Activated CD4-positive, alpha-beta T cell treated with anti-CD3 and anti-CD28 coated beads, Interleukin-2, amount 50 U/mL, for 24 hours (primary cell): Measurements from ENCODE around the gene MOCS1.

Experiments
- DNase-seq, 2 donors: peaks; one replicate each; pipeline ENCODE4 v3.0.0-alpha.2; 2020; ENCODE audit warnings: low read depth in 1 of 2, low spot score in 1 of 2

Gene MOCS1

DNA sequence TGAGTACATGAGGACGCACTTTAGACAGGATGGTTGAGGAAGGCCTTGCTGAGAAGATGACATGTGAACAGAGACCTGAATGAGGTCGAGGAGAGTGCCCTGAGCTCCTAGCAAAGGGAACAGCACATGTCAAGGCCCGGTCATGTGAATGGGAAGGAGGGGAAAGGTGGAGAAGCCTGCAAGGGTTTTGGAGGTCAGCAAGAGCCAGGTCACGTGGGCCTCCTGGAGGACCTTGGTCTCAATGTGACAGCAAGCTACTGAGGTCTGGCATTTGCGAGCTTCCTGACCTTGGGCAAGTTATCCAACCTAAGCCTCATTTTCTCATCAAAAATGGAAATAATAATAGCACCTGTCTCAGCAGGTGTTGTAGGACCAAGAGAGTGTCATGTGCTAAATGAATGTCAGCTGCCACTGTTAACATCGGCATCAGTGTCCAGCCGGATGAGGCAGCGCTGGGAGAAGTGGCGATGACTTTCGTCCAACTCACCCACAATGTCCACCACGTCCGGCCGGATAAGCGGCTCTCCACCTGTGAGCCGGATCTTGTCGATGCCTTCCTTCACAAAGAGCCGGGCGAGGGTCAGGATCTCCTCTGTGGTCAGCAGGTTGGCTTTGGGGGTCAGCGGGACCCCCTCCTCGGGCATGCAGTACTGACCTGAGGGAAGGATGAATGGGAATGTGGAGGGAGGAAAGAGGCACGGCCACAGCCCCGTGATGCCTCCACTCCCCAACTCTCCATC lies 8.9 kb downstream of the MOCS1 start:
- DNase-seq = no peak

DNA sequence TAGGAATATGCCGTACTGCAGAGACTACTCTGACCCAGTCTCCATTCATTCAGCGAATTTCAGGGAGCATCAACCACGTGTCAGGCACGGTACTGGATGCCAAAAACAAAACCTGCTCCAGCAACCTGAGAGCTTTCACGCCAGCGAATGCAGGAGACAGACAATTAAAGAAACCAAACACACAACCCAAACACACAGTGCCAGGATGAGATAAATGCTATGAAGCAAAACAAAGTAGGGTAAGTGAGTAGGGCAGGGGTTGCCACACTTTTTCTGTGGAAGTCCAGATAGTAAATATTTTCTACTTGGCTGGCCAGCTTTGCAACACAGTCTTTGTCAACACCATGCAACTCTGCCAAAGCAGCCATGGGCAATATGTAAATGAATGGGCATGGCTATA lies 10.0 kb downstream of the MOCS1 start:
- DNase-seq = no peak

DNA sequence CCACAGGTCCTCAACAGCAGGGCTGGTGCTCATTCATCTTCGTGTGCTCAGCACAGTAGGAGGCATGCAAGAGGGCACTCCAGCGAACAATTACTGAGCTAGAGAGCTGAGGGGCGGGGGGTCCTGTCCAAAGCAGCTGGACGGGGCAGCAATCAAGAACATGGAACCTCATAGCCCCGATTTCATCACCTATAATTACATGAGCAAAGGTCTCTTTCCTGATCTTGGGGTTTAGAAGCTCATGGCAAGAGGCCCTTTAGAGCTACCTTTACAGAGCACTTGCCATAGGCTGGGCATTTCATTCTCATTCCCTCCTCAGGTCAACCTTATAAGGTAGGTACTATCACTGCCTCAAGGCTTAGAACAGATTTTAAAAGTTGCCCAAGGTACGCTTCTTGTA lies 10.4 kb downstream of the MOCS1 start:
- DNase-seq = no peak

DNA sequence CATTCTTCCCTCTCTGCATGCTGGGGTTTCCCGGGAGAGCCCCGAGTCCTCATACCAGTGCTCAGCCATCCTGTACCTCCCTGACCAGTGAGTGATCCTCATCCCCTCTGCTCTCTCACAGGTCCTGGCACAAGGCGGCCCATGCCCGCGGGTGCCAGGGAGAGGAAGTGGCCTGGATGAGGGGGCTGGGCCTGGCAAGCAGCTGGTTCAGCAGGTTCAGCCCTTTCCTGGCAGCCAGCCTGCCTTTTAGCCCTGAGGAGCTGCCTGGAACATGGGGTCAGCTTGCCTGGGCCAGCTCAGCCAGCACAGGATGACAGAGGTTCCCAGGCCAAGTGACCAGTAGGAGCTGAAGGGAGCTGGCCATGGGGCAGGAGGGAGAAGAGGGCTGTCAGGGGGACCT lies 10.9 kb downstream of the MOCS1 start:
- DNase-seq = no peak

DNA sequence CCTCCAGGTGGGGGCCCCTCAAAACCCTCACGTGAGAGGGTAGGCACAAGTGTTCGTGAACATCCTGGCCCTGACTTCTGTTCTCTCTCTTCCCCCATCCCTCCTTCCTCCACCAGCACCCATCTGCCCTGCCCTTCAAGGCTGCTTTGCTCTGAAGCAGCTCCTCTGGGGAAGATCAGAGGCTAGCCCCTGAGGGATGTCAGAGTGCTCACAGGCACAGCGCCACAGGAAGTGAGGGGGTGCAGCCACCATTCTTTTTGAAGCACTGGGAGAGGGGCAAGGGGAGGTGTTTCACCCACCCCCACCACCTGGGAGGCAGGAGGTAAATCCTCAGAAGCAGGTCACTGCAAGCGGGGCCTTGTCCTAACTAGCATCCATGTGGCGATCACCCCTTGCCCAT lies 11.4 kb downstream of the MOCS1 start:
- DNase-seq = no peak

DNA sequence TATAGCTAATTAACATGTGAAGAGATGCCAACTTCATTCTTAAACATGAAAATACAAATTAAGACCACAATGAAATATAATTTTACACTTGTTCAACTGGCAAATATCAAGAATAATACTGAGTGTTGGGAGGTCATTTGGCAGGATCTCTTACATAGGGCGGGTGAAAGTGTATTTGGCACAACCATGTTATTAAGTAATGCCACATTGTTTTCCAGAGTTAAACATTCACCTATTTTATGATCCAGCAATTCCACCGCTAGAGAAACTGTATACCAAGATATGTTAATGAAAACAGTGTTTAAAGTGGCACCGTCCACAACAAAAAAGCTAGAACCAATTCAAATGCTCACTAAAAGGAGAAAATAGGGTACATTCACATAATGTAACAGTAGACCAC lies 14.1 kb downstream of the MOCS1 start:
- DNase-seq = no peak

DNA sequence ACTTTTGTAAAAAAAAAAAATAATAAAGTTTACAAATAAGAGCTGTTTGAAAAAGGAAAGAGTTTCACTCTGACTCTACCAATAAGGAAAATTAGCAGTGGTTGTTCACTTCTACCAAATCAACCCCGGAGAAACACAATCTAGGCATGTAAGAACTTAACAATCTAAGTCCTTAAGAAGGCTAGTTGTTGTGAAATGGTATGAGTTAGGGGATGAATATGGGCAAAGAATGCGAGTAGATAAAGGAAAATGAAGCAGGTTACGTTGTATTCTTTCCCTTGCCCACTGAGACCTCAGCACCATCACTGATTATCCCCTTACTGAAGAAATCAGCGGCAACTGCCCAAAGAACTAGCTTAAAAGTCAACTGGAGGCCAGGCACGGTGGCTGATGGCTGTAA lies 15.4 kb downstream of the MOCS1 start:
- no peak for DNase-seq

DNA sequence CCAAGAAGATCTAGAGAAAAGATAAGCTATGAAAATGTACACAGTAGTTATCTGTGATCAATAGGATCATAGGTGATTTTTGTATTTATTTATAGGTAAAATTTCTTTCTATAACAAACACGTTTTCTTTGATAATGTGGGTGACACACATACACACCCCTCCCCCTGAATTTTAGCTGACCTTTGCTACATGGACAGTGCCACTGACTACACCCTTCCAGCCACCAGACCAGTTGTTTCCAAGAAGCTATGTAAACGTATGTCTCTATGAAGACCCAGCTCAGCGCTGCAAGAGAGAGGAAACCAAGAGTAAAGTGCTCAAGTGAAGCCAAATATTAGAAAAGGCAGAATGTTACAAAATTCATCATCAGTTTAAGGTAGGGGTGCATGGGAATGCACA lies 16.3 kb downstream of the MOCS1 start:
- no peak for DNase-seq

DNA sequence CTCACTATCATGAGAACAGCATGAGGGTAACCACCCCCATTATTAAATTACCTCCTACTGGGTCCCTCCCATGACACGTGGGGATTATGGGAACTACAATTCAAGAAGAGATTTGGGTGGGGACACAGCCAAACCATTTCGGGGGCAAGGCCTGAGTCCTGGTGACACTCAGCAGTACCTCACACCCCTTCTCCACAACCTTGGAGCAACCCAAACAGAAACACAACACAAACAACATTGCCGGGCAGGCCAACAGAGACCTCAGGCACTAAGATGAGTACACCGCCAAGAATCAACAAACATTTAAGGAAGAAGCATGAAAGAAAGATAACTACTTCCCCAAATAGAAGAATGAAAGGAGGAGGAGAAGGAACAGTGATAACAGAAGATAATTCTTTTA lies 16.9 kb downstream of the MOCS1 start:
- no peak for DNase-seq

DNA sequence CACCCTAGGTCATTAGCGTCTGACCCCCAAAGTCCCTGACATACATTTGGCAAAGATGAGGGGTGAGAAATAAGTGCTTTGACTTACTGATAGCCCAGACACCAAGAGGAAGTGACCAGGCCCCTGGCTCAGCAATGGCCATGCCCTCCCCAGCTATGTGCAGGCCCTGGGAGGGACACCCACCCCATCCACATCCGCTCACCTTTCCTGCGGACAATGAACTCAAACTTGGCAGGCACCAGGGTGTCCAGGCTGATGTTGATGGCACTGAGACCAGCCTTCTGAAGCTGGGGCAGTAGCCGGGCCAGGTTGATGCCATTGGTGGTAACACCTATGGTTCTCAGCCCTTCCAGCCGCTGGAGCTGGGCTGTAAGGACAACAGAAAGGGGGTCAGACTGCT lies 18.4 kb downstream of the MOCS1 start:
- no peak for DNase-seq

DNA sequence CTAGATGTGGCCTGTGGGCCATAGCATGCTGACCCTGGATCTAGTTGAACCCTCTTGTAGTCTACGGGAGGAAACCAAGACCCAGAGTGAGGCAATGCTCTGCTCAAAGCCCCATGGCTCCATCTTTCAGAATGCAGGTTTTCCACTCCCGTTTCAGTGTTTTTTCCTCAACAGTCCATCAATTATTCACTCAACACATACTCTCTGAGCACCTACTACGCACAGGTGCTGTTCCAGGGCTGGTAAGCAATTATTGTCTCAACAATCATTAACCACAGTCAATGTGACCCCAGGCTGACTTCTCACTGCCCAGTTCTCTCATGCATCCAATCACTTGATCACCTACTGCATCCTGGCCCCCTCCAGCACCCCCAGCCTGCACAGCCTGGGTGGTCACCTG lies 20.0 kb downstream of the MOCS1 start:
- no peak for DNase-seq

DNA sequence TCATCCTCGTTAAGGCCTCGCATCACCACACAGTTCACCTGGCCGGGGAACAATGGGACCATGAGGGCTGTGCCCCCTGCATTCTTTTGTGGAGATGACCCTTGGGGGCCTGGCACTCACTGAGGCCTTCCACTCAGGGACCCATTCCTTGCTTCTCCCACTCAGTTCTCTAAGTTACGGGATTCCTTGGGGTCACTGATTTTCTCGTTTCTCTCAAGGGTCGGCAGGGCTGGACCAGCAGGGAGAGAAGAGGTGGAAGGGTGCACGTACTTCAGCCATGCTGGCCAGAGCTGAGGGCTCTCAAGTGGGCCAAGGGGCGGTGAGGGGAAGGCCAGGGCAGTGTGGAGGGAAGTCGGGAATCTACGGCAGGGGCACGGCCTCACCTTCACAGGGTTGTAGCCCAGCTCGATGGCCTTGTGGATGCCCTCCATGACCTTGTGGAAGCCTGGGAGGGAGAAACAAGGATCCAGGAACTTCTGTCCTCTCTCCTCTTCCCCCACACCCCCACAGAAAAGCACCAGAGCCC lies 20.8 kb downstream of the MOCS1 start:
- no peak for DNase-seq

DNA sequence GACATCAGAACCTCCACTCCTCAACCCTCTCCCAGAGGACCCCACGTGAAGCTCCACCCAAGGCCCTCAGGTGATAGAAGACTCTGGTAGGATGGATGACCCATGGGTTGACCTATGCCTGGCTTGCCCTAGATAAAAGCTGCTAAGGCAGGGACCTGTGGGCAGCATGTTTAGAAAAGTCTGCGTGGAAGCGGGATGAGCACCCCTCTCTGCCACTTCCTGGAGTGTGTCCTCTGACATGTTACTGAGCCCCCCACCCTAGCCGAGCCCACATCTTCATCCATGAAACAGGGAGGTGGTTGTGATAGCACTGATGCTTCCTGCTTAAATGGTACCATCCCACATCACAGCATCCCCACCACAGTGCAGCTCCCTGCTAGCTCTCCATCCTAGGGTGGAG lies 21.8 kb downstream of the MOCS1 start:
- DNase-seq = no peak

DNA sequence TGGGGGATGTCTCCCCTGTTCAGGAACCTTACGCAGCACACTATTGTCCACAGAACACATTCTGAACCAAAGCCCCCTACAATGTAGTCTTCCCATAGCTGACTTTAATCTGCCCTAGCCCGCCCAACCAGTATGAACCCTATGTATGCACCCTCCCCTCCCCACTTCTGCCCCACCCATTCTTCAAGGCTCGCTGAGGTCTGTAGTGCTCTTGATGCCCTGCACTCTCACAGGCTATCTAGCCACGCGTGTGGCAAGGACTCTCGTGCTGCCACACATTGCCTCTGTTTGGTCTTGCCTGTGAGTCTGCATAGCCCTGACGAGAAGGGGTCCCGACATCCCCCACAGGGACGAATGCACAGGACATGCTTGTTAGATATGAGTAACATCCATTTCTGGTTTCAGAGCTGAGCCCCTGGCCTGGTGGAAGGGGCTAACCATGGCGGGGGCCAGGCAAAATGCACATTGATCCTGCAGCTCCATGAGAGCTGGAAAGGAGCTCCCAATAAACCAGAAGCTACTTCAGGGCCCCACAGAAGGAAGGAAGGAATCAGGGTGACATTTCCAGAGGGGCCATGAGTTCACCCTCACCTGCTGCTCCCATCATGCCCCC lies 22.6 kb downstream of the MOCS1 start:
- no peak for DNase-seq

DNA sequence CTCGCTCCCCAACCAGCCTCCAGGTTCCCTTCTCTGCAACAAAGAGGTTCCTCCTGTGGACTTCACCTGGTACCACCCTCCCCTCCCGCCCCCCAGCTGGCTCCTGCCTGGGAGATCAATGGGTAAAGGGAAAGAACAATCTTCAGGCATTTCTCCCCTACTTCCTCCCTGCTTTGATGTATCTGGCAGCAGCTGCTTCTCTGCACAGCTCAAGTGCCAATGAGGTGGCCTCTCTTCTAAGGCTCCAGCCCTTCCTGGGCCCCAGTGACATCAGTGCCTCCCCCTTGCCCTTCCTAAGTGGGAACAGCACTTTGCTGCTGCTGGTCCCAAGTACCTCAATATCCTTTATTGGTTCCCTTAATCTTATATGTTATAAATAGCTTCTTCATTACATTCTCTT lies 23.5 kb downstream of the MOCS1 start:
- DNase-seq = no peak

DNA sequence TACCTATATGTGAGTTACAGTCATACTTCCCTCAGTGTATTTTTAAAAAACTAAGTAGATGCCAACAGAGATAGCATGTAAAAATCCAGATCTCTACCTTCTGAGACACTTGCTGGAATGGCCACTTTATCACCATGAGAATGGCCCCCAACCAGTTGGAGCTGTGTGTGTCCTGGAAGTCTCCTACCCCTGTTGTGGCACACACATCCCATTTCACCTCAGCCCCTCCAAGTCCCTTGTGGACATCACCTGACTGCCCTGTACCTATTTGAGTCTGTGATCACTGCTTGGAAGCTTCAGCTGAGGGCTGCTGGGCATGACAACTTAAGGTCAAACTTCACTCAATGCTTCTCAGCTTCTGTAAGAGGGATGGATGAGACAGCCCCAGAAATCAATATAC lies 24.1 kb downstream of the MOCS1 start:
- DNase-seq = no peak

DNA sequence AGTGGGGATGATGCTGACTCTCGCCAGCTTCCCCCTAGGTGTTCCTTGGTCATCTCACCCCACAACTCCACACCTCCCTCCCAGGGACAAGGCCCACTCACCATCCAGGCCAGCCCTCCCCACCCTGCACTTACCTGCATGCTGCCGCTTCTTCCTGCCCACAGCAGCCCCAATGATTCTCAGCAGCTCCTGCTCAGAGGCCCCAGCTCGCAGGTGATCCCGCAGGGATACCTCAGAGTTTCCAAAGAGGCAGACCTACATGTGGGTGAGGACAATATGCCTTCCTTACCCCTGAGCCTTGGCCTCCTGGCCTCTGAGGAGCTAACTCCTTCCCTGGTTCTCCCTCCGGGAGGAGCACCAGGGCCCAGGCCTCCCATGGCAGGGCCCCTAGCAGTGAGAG lies 24.6 kb downstream of the MOCS1 start:
- no peak for DNase-seq

DNA sequence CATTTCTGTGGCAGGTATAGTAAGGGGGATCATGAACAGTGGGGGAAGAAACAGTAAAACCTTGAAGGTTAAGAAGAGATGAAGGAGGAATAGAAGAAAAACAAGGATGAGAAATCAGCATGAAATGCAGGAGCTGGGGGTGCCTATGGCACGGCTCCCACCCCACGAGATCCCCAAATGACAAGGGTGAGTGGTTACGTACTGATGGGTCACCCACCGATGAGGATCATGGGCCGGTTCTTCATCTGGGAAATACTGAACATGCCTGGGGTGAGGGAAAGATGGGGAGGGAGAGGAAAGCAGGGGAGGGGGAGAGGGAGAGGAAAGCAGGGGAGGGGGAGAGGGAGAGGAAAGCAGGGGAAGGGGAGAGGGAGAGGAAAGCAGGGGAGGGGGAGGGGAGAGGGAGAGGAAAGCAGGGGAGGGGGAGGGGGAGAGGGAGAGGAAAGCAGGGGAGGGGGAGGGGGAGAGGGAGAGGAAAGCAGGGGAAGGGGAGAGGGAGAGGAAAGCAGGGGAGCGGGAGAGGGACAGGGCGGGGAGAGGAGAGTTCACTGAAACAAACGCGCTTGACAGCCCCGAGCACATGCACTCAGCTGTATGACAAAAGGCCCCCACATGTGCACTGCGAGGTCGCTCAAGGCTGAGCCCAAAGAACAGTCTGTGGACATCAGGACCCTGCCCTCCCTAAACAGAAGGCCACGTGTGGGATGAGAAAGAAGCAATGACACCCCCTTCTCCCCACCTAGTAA lies 25.3 kb downstream of the MOCS1 start:
- DNase-seq = no peak

DNA sequence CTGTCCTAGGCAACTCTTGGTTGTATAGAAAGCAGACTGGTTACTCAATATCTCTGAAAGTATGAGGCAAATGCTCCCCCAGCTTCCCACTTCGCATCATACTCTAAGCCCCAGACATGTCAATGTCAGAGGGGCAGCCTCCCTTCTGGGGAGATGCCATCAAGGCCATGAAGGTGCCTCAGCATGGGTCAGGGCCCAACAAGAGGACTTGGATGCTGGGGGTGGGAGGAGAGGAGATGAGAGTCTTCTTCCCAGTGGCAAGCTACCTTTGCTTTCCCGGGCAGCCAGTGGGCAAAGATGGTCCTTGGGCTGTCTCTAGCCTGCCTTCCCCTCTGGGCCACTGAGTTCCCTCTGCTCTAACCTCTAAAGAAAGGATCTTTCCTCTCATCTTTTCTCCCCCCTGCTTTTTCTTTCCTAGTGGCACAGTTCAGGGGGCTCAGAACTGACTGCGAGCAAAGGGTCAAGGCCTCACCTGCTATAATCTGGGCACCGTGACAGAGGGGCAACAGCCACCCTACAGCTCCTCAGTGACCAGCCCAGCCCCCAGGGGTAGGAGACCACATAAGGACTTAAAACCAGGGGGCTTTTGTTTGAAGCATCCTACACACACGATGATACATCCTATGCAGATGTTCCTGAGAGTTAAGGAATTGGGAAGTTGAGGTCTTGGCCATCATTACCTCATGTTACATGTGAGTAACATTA lies 26.2 kb downstream of the MOCS1 start:
- no peak for DNase-seq

DNA sequence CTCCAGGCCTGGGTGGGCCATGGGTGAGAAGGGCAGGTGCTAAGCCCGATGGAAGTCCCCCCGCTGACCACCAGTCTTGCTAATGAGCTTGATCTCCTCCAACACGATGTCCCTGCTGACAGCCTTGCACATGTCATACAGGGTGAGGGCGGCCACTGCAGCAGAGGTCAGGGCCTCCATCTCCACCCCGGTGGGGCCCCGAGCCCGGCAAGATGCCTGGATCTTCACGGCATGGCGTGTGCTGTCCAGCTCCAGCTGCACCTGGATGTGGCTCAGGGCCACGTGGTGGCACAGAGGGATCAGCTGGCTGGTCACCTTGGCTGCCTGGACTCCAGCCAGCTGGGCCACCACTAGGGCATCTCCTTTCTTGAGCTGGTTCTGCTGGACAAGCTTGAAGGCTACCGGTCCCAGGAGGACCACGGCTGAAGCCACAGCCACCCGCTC lies 27.9 kb downstream of the MOCS1 start:
- no peak for DNase-seq

DNA sequence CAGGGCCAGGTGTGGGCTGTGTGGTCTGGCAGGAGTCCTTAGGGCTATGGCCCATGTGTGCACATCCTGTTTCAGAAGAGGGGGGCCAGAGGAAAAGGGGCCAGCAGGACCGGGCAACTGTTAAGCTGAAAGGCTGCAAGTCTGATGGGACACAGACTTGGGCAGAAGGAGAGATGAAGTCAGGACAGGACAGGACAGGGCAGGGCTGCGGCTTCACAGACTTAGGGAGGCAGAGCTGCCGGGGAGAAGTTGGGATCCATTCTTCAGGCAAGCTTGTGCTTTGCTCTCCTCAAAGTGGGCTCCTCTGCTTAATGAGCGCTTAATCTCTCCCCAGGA lies 28.7 kb downstream of the MOCS1 start:
- DNase-seq = no peak
